AG09309 (cell line): ENCODE measurements around the gene EPS8L3.

ENCODE experiments used
- DNase-seq: peaks from one replicate; pipeline ENCODE4 v3.0.0-alpha.2; 2010; ENCODE audit warnings: low read depth
- H3K4me3 ChIP-seq: 2 replicates; pipeline ENCODE4 v1.5.1; 2011; ENCODE audit warnings: mild to moderate bottlenecking, low read depth, low read length, moderate library complexity; ENCODE audit not compliant: control insufficient read depth
- CTCF ChIP-seq: IDR thresholded peaks from 2 replicates; pipeline ENCODE4 v1.5.1; 2011; ENCODE audit warnings: mild to moderate bottlenecking, low read depth, low read length, inconsistent platforms; ENCODE audit not compliant: insufficient read depth, control insufficient read depth; ENCODE audit errors: missing control alignments

EPS8L3 gene

GRCh38 chr1:109763646-109764415, at the start of gene EPS8L3:
Gene EPS8L3, minus strand, starts transcription at chr1:109763923. Its CDS starts 2,174 bp downstream, at chr1:109761749.
- no peak for TF ChIP-seq CTCF
- H3K4me3 ChIP-seq = no peak within 1 kb of the TSS
- DNase-seq = no peak

- no peak for DNase-seq
- H3K4me3 ChIP-seq = no peak overlapping the region
- TF ChIP-seq CTCF = no peak
Observed at GRCh38 chr1:109812691-109813393, 49.1 kb upstream of the EPS8L3 start.

GRCh38 chr1:109808703-109809102, 45.0 kb upstream of the EPS8L3 start:
- no peak overlapping the region for H3K4me3 ChIP-seq
- TF ChIP-seq CTCF = no peak
- no peak for DNase-seq

GRCh38 chr1:109807822-109808680, 44.3 kb upstream of the EPS8L3 start:
- no peak for DNase-seq
- no peak overlapping the region for H3K4me3 ChIP-seq
- TF ChIP-seq CTCF = no peak

- H3K4me3 ChIP-seq = no peak overlapping the region
- DNase-seq = no peak
- TF ChIP-seq CTCF = no peak
Observed at GRCh38 chr1:109807402-109807801, 43.7 kb upstream of the EPS8L3 start.

- no peak for TF ChIP-seq CTCF
- no peak for DNase-seq
- H3K4me3 ChIP-seq = no peak overlapping the region
Observed at GRCh38 chr1:109806733-109807400, 43.1 kb upstream of the EPS8L3 start.
